Measurements from ENCODE around the gene MNAT1. TPM values are rescaled to one million over a fixed set of nuclear protein-coding genes. Genes with fewer than 3 reads are reported as not detected.

Gene MNAT1
- total RNA-seq, 2 donors from 2014 or later, result 25.3 to 34.6 TPM

GRCh38 chr14:60981633-60982455 is 247.3 kb downstream of the MNAT1 start:
- intact Hi-C loops (cut with DNase I), result no loop called here
- no peak for DNase-seq (ENCODE audit: low spot score)

- intact Hi-C loops (cut with DNase I), result no loop called here
- DNase-seq (ENCODE audit: low spot score), result no peak
Observed at GRCh38 chr14:60984196-60984595, 249.6 kb downstream of the MNAT1 start.

GRCh38 chr14:60986500-60986899 is 251.9 kb downstream of the MNAT1 start:
- no peak for DNase-seq (ENCODE audit: low spot score)
- intact Hi-C loops (cut with DNase I), result no loop called here

GRCh38 chr14:60989599-60989998 is 255.0 kb downstream of the MNAT1 start:
- DNase-seq (ENCODE audit: low spot score), result no peak
- intact Hi-C loops (cut with DNase I), result no loop called here

GRCh38 chr14:60998617-60999016 is 264.1 kb downstream of the MNAT1 start:
- intact Hi-C loops (cut with DNase I), result no loop called here
- no peak for DNase-seq (ENCODE audit: low spot score)

GRCh38 chr14:60999536-60999935 is 265.0 kb downstream of the MNAT1 start:
- intact Hi-C loops (cut with DNase I), result no loop called here
- DNase-seq (ENCODE audit: low spot score), result no peak

- intact Hi-C loops (cut with DNase I), result no loop called here
- DNase-seq (ENCODE audit: low spot score), result no peak
Observed at GRCh38 chr14:61003571-61003970, 269.0 kb downstream of the MNAT1 start.

- intact Hi-C loops (cut with DNase I), result no loop called here
- DNase-seq (ENCODE audit: low spot score), result no peak
Observed at GRCh38 chr14:61019537-61019936, 285.0 kb downstream of the MNAT1 start.

Other genes with a start within 250 kb of the MNAT1 start
- under 1 TPM in 1 of 2 donors, not detected in 1; 0.43 TPM for gene C14orf39, start 248.7 kb upstream of the MNAT1 start, total RNA-seq
- not detected for gene SIX6, start 225.6 kb upstream of the MNAT1 start, total RNA-seq
- gene SIX1, start 85.3 kb upstream of the MNAT1 start, total RNA-seq, result 1 to 10 TPM; 4.3 TPM
- 1 to 10 TPM; 1.3 to 3.2 TPM for gene SIX4, start 10.4 kb upstream of the MNAT1 start, total RNA-seq
- gene TRMT5, start 246.3 kb downstream of the MNAT1 start, total RNA-seq, result 10 to 100 TPM; 13.0 to 13.4 TPM
- gene SLC38A6, start 246.5 kb downstream of the MNAT1 start, total RNA-seq, result 10 to 100 TPM; 15.8 to 20.9 TPM

Data from posterior vena cava (tissue), 2 donors.